Astrocyte of the spinal cord (primary cell): Measurements from ENCODE around the gene PPP2R1B.

Experiments
- DNase-seq: peaks from one replicate; pipeline ENCODE4 v3.0.0; 2011; ENCODE audit warnings: low read depth, low spot score
- H3K4me3 ChIP-seq: 2 replicates; pipeline ENCODE4 v1.5.1; 2011; ENCODE audit warnings: low read depth, mild to moderate bottlenecking, low read length, moderate library complexity
- in situ Hi-C: cut with HindIII; loops from 2 replicates; pipeline ENCODE4 v1.10.0; 2017; ENCODE audit warnings: low sequenced_read_pairs
- TF ChIP-seq, protein P1 (sequence below): IDR thresholded peaks from 2 replicates; pipeline ENCODE4 v1.5.1; 2012; ENCODE audit warnings: low read depth, mild to moderate bottlenecking, low read length, inconsistent platforms

PPP2R1B gene

DNA sequence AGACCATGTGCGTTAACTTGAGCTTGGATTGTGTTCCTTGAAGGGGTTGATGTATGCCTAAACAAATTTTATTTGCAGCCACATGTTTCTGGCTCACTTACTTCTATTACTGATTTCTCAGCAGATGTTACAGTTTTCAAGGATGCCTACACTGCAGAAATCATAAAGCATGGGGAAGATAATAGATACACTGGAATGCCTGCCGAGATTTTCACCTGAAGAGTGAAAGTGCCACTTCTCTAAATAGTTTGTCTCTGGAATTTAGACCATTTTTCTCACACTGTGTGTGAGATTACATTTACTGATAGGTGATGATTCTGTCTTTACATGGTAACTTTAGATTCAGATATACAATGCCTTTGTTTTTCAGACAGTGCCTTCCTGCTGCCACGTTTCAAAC, 82.4 kb downstream of the PPP2R1B start:
- DNase-seq = no peak
- TF ChIP-seq, protein P1, sequence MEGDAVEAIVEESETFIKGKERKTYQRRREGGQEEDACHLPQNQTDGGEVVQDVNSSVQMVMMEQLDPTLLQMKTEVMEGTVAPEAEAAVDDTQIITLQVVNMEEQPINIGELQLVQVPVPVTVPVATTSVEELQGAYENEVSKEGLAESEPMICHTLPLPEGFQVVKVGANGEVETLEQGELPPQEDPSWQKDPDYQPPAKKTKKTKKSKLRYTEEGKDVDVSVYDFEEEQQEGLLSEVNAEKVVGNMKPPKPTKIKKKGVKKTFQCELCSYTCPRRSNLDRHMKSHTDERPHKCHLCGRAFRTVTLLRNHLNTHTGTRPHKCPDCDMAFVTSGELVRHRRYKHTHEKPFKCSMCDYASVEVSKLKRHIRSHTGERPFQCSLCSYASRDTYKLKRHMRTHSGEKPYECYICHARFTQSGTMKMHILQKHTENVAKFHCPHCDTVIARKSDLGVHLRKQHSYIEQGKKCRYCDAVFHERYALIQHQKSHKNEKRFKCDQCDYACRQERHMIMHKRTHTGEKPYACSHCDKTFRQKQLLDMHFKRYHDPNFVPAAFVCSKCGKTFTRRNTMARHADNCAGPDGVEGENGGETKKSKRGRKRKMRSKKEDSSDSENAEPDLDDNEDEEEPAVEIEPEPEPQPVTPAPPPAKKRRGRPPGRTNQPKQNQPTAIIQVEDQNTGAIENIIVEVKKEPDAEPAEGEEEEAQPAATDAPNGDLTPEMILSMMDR = no peak
- no peak overlapping the region for H3K4me3 ChIP-seq
- in situ Hi-C loops = no loop called here

DNA sequence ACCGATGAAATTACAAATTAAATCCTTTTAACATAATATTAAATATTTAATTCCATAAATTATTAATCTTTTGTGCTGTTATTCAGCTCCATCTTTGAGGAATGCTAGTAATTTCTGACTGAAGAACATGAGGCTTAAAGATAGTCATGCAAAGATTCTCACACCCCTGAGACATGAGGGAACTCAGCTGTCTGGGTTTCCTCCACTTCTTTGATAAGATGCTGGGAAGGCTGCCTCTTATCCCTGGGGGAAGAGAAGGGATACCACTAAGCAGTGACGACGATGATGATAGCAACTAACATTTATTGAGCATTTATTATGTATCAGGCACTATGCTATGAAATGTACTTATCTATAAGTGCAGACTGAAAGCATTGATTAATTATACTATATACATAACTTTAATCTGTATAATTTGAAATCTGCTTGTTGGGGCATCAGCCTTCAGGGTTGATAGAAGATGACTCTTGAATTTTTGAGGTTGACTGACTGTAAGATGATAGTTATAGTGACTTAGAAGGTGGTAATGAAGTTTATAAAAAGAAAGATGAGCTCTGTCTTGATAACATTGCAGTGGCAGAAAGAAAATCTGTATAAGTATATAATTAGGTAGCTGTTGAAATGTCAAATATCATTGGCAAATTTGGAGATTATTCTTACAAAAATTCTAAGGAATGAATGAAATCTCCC, 85.6 kb downstream of the PPP2R1B start:
- DNase-seq = no peak
- H3K4me3 ChIP-seq = no peak overlapping the region
- in situ Hi-C loops = no loop called here
- TF ChIP-seq, protein P1 = no peak
